H9 (cell line): ENCODE data around the gene TECTA. TPM values are rescaled to one million over a fixed set of nuclear protein-coding genes. Genes with fewer than 3 reads are reported as not detected.

Source experiments
- DNase-seq: peaks from one replicate; pipeline ENCODE4 v3.0.0-alpha.2; 2017
- H2AFZ ChIP-seq: one replicate; pipeline ENCODE4 v1.6.1; 2013; ENCODE audit warnings: mild to moderate bottlenecking, low read length, control low read depth, moderate library complexity
- H2AK5ac ChIP-seq: 2 replicates; pipeline ENCODE4 v1.6.1; 2013; ENCODE audit warnings: low read length, control low read depth, mixed read lengths; ENCODE audit not compliant: insufficient read length
- H2BK120ac ChIP-seq: one replicate; pipeline ENCODE4 v1.6.1; 2013; ENCODE audit warnings: low read depth, mild to moderate bottlenecking, low read length, control low read depth, inconsistent platforms; ENCODE audit not compliant: poor library complexity, severe bottlenecking
- H2BK12ac ChIP-seq: 2 replicates; pipeline ENCODE4 v1.6.1; 2013; ENCODE audit warnings: low read length, control low read depth, mixed read lengths, low read depth; ENCODE audit not compliant: insufficient read length
- H2BK15ac ChIP-seq: 2 replicates; pipeline ENCODE4 v1.6.1; 2013; ENCODE audit warnings: low read depth, low read length, control low read depth
- H2BK20ac ChIP-seq: one replicate; pipeline ENCODE4 v1.6.1; 2013; ENCODE audit warnings: low read depth, mild to moderate bottlenecking, low read length, control low read depth, inconsistent platforms; ENCODE audit not compliant: poor library complexity, severe bottlenecking
- H2BK5ac ChIP-seq: 2 replicates; pipeline ENCODE4 v1.6.1; 2013; ENCODE audit warnings: low read length, control low read depth, mixed read lengths; ENCODE audit not compliant: insufficient read length
- H3K14ac ChIP-seq: 2 replicates; pipeline ENCODE4 v1.6.1; 2013; ENCODE audit warnings: low read length, control low read depth; ENCODE audit not compliant: insufficient read depth
- H3K18ac ChIP-seq: 2 replicates; pipeline ENCODE4 v1.6.1; 2013; ENCODE audit warnings: low read depth, mild to moderate bottlenecking, mixed read lengths, low read length, control low read depth; ENCODE audit not compliant: insufficient read length
- H3K23ac ChIP-seq: 2 replicates; pipeline ENCODE4 v1.6.1; 2013; ENCODE audit warnings: low read length, control low read depth, mixed read lengths, low read depth; ENCODE audit not compliant: insufficient read length
- H3K23me2 ChIP-seq: 2 replicates; pipeline ENCODE4 v1.6.1; 2013; ENCODE audit warnings: low read depth, mild to moderate bottlenecking, mixed read lengths, low read length, control low read depth; ENCODE audit not compliant: insufficient read length, poor library complexity, severe bottlenecking
- H3K27ac ChIP-seq: 2 replicates; pipeline ENCODE4 v1.5.1; 2013; ENCODE audit warnings: low read length, control low read depth, mixed read lengths, low read depth; ENCODE audit not compliant: insufficient read length
- H3K27me3 ChIP-seq: 2 replicates; pipeline ENCODE4 v1.6.1; 2013; ENCODE audit warnings: low read length, control low read depth, inconsistent platforms; ENCODE audit not compliant: insufficient read depth
- H3K4ac ChIP-seq: 2 replicates; pipeline ENCODE4 v1.6.1; 2013; ENCODE audit warnings: low read depth, mild to moderate bottlenecking, control low read depth, inconsistent platforms, low read length, moderate library complexity
- H3K4me1 ChIP-seq: 2 replicates; pipeline ENCODE4 v1.6.1; 2013; ENCODE audit warnings: low read length, control low read depth, inconsistent platforms; ENCODE audit not compliant: insufficient read depth
- H3K4me2 ChIP-seq: 2 replicates; pipeline ENCODE4 v1.6.1; 2013; ENCODE audit warnings: low read length, control low read depth, mixed read lengths; ENCODE audit not compliant: insufficient read length, insufficient read depth
- H3K56ac ChIP-seq: 2 replicates; pipeline ENCODE4 v1.6.1; 2013; ENCODE audit warnings: low read depth, mild to moderate bottlenecking, mixed read lengths, low read length, control low read depth; ENCODE audit not compliant: insufficient read length
- H3K79me1 ChIP-seq: 2 replicates; pipeline ENCODE4 v1.6.1; 2013; ENCODE audit warnings: low read depth, mild to moderate bottlenecking, moderate library complexity, low read length, control low read depth, inconsistent platforms; ENCODE audit not compliant: insufficient read depth, poor library complexity, severe bottlenecking
- H3K79me2 ChIP-seq: 2 replicates; pipeline ENCODE4 v1.6.1; 2013; ENCODE audit warnings: low read length, control low read depth, inconsistent platforms; ENCODE audit not compliant: insufficient read depth
- H3K9ac ChIP-seq: 2 replicates; pipeline ENCODE4 v1.6.1; 2013; ENCODE audit warnings: low read length, control low read depth, mixed read lengths; ENCODE audit not compliant: insufficient read length; ENCODE audit errors: extremely low read depth
- H3K9me3 ChIP-seq: one replicate; pipeline ENCODE4 v1.6.1; 2013; ENCODE audit warnings: low read depth, low read length, inconsistent platforms; ENCODE audit not compliant: control insufficient read depth
- H3T11ph ChIP-seq: one replicate; pipeline ENCODE4 v1.6.1; 2013; ENCODE audit warnings: mild to moderate bottlenecking, low read length, control low read depth, inconsistent platforms
- H4K20me1 ChIP-seq: one replicate; pipeline ENCODE4 v1.6.1; 2013; ENCODE audit not compliant: control insufficient read depth, insufficient read length, insufficient read depth
- H4K5ac ChIP-seq: 2 replicates; pipeline ENCODE4 v1.6.1; 2013; ENCODE audit warnings: low read depth, mild to moderate bottlenecking, mixed read lengths, low read length, control low read depth; ENCODE audit not compliant: insufficient read length
- H4K8ac ChIP-seq: replicated peaks from 2 replicates; pipeline ENCODE4 v1.6.1; 2013; ENCODE audit warnings: low read length, control low read depth, mixed read lengths, low read depth; ENCODE audit not compliant: insufficient read length
- H4K91ac ChIP-seq: 2 replicates; pipeline ENCODE4 v1.6.1; 2013; ENCODE audit warnings: low read depth, mild to moderate bottlenecking, moderate library complexity, mixed read lengths, low read length, control low read depth; ENCODE audit not compliant: insufficient read length
- H3K27ac Mint-ChIP-seq, 3 experiments: 2 replicates in 2 of 3; 3 replicates in 1 of 3; pipeline ENCODE4 v1.8.0; 2020 to 2021; ENCODE audit warnings: mixed read lengths in 3 of 3, mild to moderate bottlenecking in 1 of 3, moderate library complexity in 1 of 3
- H3K27me3 Mint-ChIP-seq: 2 replicates; pipeline ENCODE4 v1.8.0; 2021; ENCODE audit warnings: low read depth, mild to moderate bottlenecking, moderate library complexity, mixed read lengths
- H3K36me3 Mint-ChIP-seq, 3 experiments: 2 replicates in 2 of 3; 3 replicates in 1 of 3; pipeline ENCODE4 v1.8.0; 2020 to 2021; ENCODE audit warnings: low read depth in 3 of 3, mixed read lengths in 3 of 3; ENCODE audit not compliant: insufficient read depth in 1 of 3
- H3K4me1 Mint-ChIP-seq, 2 experiments: 2 replicates each; pipeline ENCODE4 v1.8.0; 2020; ENCODE audit warnings: mixed read lengths in 2 of 2
- H3K4me3 Mint-ChIP-seq, 2 experiments: 2 replicates in 1 of 2; 3 replicates in 1 of 2; pipeline ENCODE4 v1.8.0; 2020 to 2021; ENCODE audit warnings: mild to moderate bottlenecking in 2 of 2, mixed read lengths in 2 of 2, moderate library complexity in 1 of 2
- H3K9me3 Mint-ChIP-seq, 2 experiments: 2 replicates in 1 of 2; 3 replicates in 1 of 2; pipeline ENCODE4 v1.8.0; 2020; ENCODE audit warnings: mild to moderate bottlenecking in 2 of 2, mixed read lengths in 2 of 2, moderate library complexity in 1 of 2
- CTCF ChIP-seq: fragments of 200-600 bp; sonication (generic); conservative IDR thresholded peaks from 3 replicates; pipeline ENCODE4 v1.8.0; 2021; ENCODE audit warnings: antibody characterized with exemption, mild to moderate bottlenecking
- WGBS: extraction: QIAGEN DNeasy Blood & Tissue Kit; methylation state at CpG from one replicate; pipeline ENCODE4 v1.1.7; 2013; ENCODE audit warnings: missing lambda C conversion rate, low lambda C conversion rate, mixed read lengths; ENCODE audit not compliant: insufficient read length; ENCODE audit errors: extremely low coverage; 5-methylcytosine and 5-hydroxymethylcytosine counted together
- total RNA-seq: library from RNA; stranded (reverse); gene quantifications from 2 replicates; pipeline ENCODE4 v1.2.1, GENCODE V29; 2021

Gene TECTA
- total RNA-seq, 1 experiment from 2014 or later = 0.66 TPM

GRCh38 chr11:121211626-121212025 is 110.6 kb downstream of the TECTA start:
- Histone ChIP-seq H3K14ac (no peak overlapping the region), H3K27ac (no peak overlapping the region), H4K91ac (no peak overlapping the region), H2BK5ac (no peak overlapping the region), H3T11ph (no peak overlapping the region), H3K4me1 (no peaks in the 10 kb centered on the region), H2BK15ac (no peak overlapping the region), H3K27me3 (no peaks in the 10 kb centered on the region), H4K20me1 (no peaks in the 10 kb centered on the region), H3K23me2 (no peaks in the 10 kb centered on the region), H4K5ac (no peak overlapping the region), H3K4ac (no peak overlapping the region), H2BK120ac (no peak overlapping the region), H3K23ac (no peak overlapping the region), H3K9ac (no peak overlapping the region), H2AK5ac (no peak overlapping the region), H3K9me3 (no peaks in the 10 kb centered on the region), H4K8ac (no peak overlapping the region), H3K4me2 (no peak overlapping the region), H2BK20ac (no peak overlapping the region), H3K56ac (no peak overlapping the region), H3K79me1 (no peaks in the 10 kb centered on the region), H3K18ac (no peak overlapping the region), H3K79me2 (no peaks in the 10 kb centered on the region), H2BK12ac (no peak overlapping the region), H2AFZ (no peak overlapping the region)
- no peaks in the 10 kb centered on the region for H3K9me3 Mint-ChIP-seq
- TF ChIP-seq CTCF = no peak
- no peak for DNase-seq
- no peaks in the 10 kb centered on the region; a peak in 1 of 7 replicates for H3K36me3 Mint-ChIP-seq
- peaks cover 2 to 6% of the 10 kb centered on the region in 2 experiments; a peak in 2 of 4 replicates for H3K4me1 Mint-ChIP-seq
- no peaks in the 10 kb centered on the region for H3K27me3 Mint-ChIP-seq
- H3K27ac Mint-ChIP-seq = no peak overlapping the region
- no CpG with 5 or more reads among the region's 1 CpG for WGBS
- H3K4me3 Mint-ChIP-seq = no peak overlapping the region
